ENCODE results near the gene RBKS. TPM values are rescaled to one million over a fixed set of nuclear protein-coding genes. Genes with fewer than 3 reads are reported as not detected.

The RBKS gene
- 10 to 100 TPM in 1 of 4 donors, 1 to 10 TPM in 3; 6.9 to 10.6 (median 8.1) TPM for total RNA-seq

GRCh38 chr2:27890146-27890923, at the start of gene RBKS, which contains the start of gene BABAM2:
Gene RBKS, minus strand, starts transcription at chr2:27890387. Its CDS starts 42 bp downstream, at chr2:27890345.
Gene BABAM2, plus strand, starts transcription at chr2:27890729. Its CDS starts 3,828 bp downstream, at chr2:27894557.
- no peaks in the 10 kb centered on the region for H3K9me3 ChIP-seq
- WGBS, 2 donors = 0 to 1% methylated on average over 10 to 46 of the region's 79 CpGs
- no peaks in the 10 kb centered on the region for H3K27me3 ChIP-seq
- TF ChIP-seq CTCF (IDR thresholded peaks at IDR 0.05) (peak in 1 of 6 experiments; percentile 6), POLR2A (IDR thresholded peaks at IDR 0.05) (peak; percentile 50 to 81)
- H3K4me3 ChIP-seq (replicated peaks in 1 of 3) = peak within 1 kb of the TSS; percentile 46 to 90 (median 86)
- intact Hi-C loops (cut with DNase I) = loop anchor here (10.0 kb wide), 1 partner anchor 504 kb away; the partner anchor contains the start of gene FOSL2
- DNase-seq = peak; percentile 81 to 84
- H3K4me1 ChIP-seq = peaks cover 9 to 16% of the 10 kb centered on the region in 2 donors
- H3K36me3 ChIP-seq = no peaks in the 10 kb centered on the region
- peak within 1 kb of the TSS; percentile 93 to 98 (median 93) for H3K27ac ChIP-seq

GRCh38 chr2:27935026-27935425, 44.8 kb upstream of the RBKS start:
- no peak for TF ChIP-seq CTCF (IDR thresholded peaks at IDR 0.05)
- TF ChIP-seq POLR2A (IDR thresholded peaks at IDR 0.05) = no peak
- Histone ChIP-seq H3K4me3 (replicated peaks in 1 of 3) (no peak overlapping the region), H3K27me3 (no peaks in the 10 kb centered on the region), H3K4me1 (no peaks in the 10 kb centered on the region), H3K36me3 (no peaks in the 10 kb centered on the region), H3K9me3 (no peaks in the 10 kb centered on the region), H3K27ac (no peak overlapping the region)
- WGBS, 2 donors = 95 to 97% methylated on average over 3 of the region's 3 CpGs
- intact Hi-C loops (cut with DNase I) = no loop called here
- DNase-seq = no peak

- Histone ChIP-seq H3K9me3 (no peaks in the 10 kb centered on the region), H3K27ac (no peak overlapping the region), H3K36me3 (peaks cover 0 to 3% of the 10 kb centered on the region in 2 donors), H3K4me1 (no peaks in the 10 kb centered on the region), H3K4me3 (replicated peaks in 1 of 3) (no peak overlapping the region), H3K27me3 (no peaks in the 10 kb centered on the region)
- no peak for DNase-seq
- TF ChIP-seq CTCF (IDR thresholded peaks at IDR 0.05) (no peak), POLR2A (IDR thresholded peaks at IDR 0.05) (no peak)
- intact Hi-C loops (cut with DNase I) = no loop called here
- 95 to 99% methylated on average over 2 of the region's 2 CpGs for WGBS, 2 donors
These were observed 42.2 kb upstream of the RBKS start for GRCh38 chr2:27932396-27932795.

- intact Hi-C loops (cut with DNase I) = no loop called here
- H3K4me1 ChIP-seq = no peaks in the 10 kb centered on the region
- 89 to 91% methylated on average over 4 of the region's 4 CpGs for WGBS, 2 donors
- no peak for DNase-seq
- H3K9me3 ChIP-seq = no peaks in the 10 kb centered on the region
- TF ChIP-seq CTCF (IDR thresholded peaks at IDR 0.05) (no peak), POLR2A (IDR thresholded peaks at IDR 0.05) (no peak)
- H3K4me3 ChIP-seq (replicated peaks in 1 of 3) = no peak overlapping the region
- H3K36me3 ChIP-seq = peaks cover 0 to 3% of the 10 kb centered on the region in 2 donors
- H3K27me3 ChIP-seq = no peaks in the 10 kb centered on the region
- no peak overlapping the region for H3K27ac ChIP-seq
These were observed 41.3 kb upstream of the RBKS start for GRCh38 chr2:27931361-27931950.

Measured in thyroid gland (tissue), 4 donors.